ENCODE results near the gene RETREG2. TPM values are rescaled to one million over a fixed set of nuclear protein-coding genes. Genes with fewer than 3 reads are reported as not detected.

Gene RETREG2
- total RNA-seq, 2 donors from 2014 or later: 26.6 to 41.7 TPM

DNA sequence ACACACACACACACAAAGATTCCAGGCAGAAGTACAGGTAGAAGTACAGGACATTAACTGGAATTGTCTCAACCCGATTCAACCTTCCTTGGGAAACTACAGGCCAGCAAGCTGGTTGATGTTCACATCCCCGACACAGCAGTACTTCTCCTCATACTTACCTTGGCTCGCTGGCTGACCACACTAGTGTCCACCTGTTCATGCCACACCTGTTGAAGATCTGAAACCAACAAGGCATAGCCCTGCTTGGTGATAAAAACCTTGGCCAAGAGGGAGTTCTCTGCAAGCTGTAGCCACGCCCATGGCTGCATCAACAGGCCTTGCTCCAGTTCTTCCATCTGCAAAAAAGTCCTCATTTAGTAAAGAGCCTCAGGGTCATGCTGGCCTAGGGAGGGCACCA, 20.1 kb upstream of the RETREG2 start:
- DNase-seq (ENCODE audit: low spot score): no peak

DNA sequence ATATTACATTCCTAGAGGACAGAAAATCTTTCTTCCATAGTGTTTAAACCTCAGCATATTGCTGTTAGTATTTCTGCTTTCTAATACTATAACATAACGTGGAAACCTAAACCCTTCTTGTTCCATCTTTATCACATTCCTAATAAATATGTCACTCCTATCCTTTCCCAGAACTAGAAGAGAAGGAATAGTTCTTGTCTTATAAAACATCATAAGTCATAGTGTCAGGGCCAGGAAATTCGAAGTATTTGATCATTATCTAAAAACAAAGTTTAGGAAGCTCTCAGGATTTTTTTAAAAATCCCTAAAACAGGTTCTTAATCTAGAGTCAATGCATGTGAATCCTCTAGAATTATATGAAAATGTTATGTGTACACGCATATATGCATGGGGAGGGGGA, 19.5 kb upstream of the RETREG2 start:
- TF ChIP-seq, protein P1, sequence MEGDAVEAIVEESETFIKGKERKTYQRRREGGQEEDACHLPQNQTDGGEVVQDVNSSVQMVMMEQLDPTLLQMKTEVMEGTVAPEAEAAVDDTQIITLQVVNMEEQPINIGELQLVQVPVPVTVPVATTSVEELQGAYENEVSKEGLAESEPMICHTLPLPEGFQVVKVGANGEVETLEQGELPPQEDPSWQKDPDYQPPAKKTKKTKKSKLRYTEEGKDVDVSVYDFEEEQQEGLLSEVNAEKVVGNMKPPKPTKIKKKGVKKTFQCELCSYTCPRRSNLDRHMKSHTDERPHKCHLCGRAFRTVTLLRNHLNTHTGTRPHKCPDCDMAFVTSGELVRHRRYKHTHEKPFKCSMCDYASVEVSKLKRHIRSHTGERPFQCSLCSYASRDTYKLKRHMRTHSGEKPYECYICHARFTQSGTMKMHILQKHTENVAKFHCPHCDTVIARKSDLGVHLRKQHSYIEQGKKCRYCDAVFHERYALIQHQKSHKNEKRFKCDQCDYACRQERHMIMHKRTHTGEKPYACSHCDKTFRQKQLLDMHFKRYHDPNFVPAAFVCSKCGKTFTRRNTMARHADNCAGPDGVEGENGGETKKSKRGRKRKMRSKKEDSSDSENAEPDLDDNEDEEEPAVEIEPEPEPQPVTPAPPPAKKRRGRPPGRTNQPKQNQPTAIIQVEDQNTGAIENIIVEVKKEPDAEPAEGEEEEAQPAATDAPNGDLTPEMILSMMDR (IDR thresholded peaks at IDR 0.05): no peak
- Histone ChIP-seq H3K4me3 (no peak overlapping the region), H3K27ac (no peak overlapping the region), H3K4me1 (peaks cover 0 to 13% of the 10 kb centered on the region in 2 donors), H3K9me3 (no peaks in the 10 kb centered on the region), H3K36me3 (peaks cover 9% of the 10 kb centered on the region), H3K27me3 (no peaks in the 10 kb centered on the region)
- no peak for DNase-seq (ENCODE audit: low spot score)

More for the DNA sequence above, 20.1 kb upstream of the RETREG2 start:
- H3K27ac ChIP-seq: no peak overlapping the region
- no peaks in the 10 kb centered on the region for H3K27me3 ChIP-seq
- TF ChIP-seq, protein P1 (IDR thresholded peaks at IDR 0.05): no peak
- peaks cover 9% of the 10 kb centered on the region for H3K36me3 ChIP-seq
- peaks cover 0 to 13% of the 10 kb centered on the region in 2 donors for H3K4me1 ChIP-seq
- no peaks in the 10 kb centered on the region for H3K9me3 ChIP-seq
- no peak overlapping the region for H3K4me3 ChIP-seq

DNA sequence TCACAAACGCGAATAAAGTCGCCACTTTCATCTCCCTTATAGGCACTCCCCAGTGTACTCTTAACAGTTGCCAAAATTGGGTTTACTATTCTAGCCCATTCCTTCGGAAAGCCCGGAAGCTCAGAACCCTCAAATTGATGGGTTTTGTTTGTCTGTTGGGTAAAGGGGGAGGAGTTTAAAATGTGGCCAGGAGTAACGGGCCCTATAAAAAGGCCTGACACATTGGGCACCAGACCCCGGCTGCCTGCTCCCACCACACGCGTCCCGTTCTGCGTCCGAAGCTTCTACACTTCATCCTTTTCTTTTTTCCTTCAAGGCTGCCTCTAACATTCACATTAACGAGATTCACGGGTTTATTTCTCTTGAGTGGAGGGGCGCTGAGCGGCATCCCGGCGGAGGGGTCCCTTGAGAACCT, 18.3 kb upstream of the RETREG2 start:
- peak overlapping the region; percentile 95 to 96 for H3K27ac ChIP-seq
- H3K36me3 ChIP-seq: peaks cover 9% of the 10 kb centered on the region
- no peaks in the 10 kb centered on the region for H3K27me3 ChIP-seq
- TF ChIP-seq, protein P1 (IDR thresholded peaks at IDR 0.05): no peak
- H3K4me1 ChIP-seq: peaks cover 0 to 13% of the 10 kb centered on the region in 2 donors
- peak overlapping the region; percentile 59 to 70 for H3K4me3 ChIP-seq
- no peaks in the 10 kb centered on the region for H3K9me3 ChIP-seq
- DNase-seq (ENCODE audit: low spot score): no peak

DNA sequence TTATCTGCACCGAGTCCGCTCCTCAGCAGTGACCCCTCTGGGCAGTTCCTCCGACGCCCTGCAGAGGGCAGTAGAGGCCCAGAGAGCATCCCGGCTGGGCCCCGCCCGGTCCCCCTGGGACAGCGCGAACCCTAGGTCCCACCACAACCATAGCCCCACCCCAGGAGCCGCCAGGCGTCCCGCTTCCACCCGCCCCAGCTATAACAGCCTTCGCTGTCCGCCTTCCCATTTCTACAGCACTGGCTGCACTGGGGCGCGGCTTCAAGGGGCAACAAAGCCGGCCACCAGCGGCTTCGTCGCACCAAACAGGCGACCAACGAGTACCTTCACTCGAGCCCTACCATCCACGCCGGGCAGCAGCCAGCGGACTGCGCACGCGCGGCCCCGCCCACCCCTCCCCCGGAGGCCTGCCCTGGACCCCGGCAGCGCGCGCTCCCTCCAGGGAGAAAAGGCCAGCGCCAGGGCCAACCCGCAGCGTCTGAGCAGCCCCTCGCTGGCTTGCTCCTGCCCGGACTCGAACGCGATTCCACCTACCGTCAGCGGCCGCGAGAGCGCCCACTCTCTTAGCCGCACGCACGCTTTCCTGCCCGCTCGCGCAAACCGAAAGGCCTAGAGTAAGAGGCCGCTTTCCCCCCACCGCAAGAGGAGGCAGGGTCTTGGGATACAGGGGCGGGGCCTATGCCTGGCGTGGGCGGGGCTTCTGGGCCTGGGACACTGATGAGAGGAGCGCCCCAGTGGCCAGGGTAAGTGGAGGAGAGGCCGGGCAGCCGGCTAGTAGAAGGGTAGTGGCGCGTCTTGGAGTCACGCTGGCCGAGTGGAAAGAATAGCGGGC, 17.7 kb upstream of the RETREG2 start, which contains the start of gene NHEJ1:
Gene NHEJ1 (minus strand): TSS at position 630 of the 832 bp plus-strand sequence. CDS start 2,453 bp downstream, outside the sequence.
- peaks cover 0 to 13% of the 10 kb centered on the region in 2 donors for H3K4me1 ChIP-seq
- H3K9me3 ChIP-seq: no peaks in the 10 kb centered on the region
- peak within 1 kb of the TSS; percentile 59 to 70 for H3K4me3 ChIP-seq
- peak within 1 kb of the TSS; percentile 95 to 96 for H3K27ac ChIP-seq
- TF ChIP-seq, protein P1 (IDR thresholded peaks at IDR 0.05): peak; percentile 99 to 100
- H3K36me3 ChIP-seq: peaks cover 9% of the 10 kb centered on the region
- no peaks in the 10 kb centered on the region for H3K27me3 ChIP-seq
- peak; percentile 98 for DNase-seq (ENCODE audit: low spot score)

DNA sequence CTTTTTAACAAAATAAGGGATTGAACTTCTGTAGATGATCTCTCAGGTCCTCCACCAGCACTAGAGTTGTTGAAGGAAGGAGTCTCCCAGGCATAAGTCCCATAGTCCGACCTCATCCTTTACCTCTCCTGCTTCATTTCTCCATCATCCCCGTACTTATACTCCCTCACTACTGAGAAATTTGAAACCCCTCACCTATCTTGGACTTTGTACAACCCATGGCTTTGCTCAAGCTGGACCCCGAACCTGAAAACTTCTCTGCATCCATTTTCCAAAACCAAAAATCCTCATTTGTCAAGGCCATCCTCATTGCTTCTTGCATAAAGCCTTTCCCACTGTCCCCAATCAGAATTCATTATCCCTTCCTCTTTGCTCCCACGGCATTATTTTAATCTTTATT, 17.0 kb upstream of the RETREG2 start:
- peak overlapping the region; percentile 59 to 70 for H3K4me3 ChIP-seq
- no peaks in the 10 kb centered on the region for H3K9me3 ChIP-seq
- TF ChIP-seq, protein P1 (IDR thresholded peaks at IDR 0.05): no peak
- no peaks in the 10 kb centered on the region for H3K27me3 ChIP-seq
- peak overlapping the region; percentile 95 to 96 for H3K27ac ChIP-seq
- no peak for DNase-seq (ENCODE audit: low spot score)
- peaks cover 9% of the 10 kb centered on the region for H3K36me3 ChIP-seq
- H3K4me1 ChIP-seq: peaks cover 0 to 13% of the 10 kb centered on the region in 2 donors

Data from right atrium auricular region (tissue), 2 donors.